ENCODE data around the gene CA5B. TPM values are rescaled to one million over a fixed set of nuclear protein-coding genes. Genes with fewer than 3 reads are reported as not detected.
"Not testable (repeated sequence)": the region's sequence is repeated elsewhere in the genome, so short reads cannot be mapped to it uniquely, and the experiment has no call there.

CA5B gene
- total RNA-seq, 1 donor from 2014 or later: 4.2 TPM

- Histone ChIP-seq H3K9me3 (ENCODE audit: control insufficient read depth in 3 of 3, low read length in 3 of 3) (no peaks in the 10 kb centered on the region), H3K4me3 (ENCODE audit: low read length in 3 of 3) (no peak overlapping the region), H3K27me3 (ENCODE audit: control insufficient read depth in 3 of 3, insufficient read depth in 3 of 3, low read length in 3 of 3) (no peaks in the 10 kb centered on the region), H3K4me1 (ENCODE audit: control insufficient read depth in 3 of 3, insufficient read depth in 3 of 3, low read length in 3 of 3) (peaks cover 3 to 8% (median 7%) of the 10 kb centered on the region in 3 donors), H3K9ac (ENCODE audit: low read depth in 1 of 3, low read length in 3 of 3) (no peak overlapping the region), H3K27ac (ENCODE audit: low read depth, low read length) (no peak overlapping the region), H3K36me3 (ENCODE audit: control insufficient read depth in 3 of 3, insufficient read depth in 3 of 3, low read length in 3 of 3) (no peaks in the 10 kb centered on the region)
Measured at GRCh38 chrX:15748841-15749240, 10.8 kb downstream of the CA5B start.

GRCh38 chrX:15749642-15750610, 11.9 kb downstream of the CA5B start:
- H3K4me3 ChIP-seq (ENCODE audit: low read length in 3 of 3): no peak overlapping the region
- no peaks in the 10 kb centered on the region for H3K36me3 ChIP-seq (ENCODE audit: control insufficient read depth in 3 of 3, insufficient read depth in 3 of 3, low read length in 3 of 3)
- H3K9ac ChIP-seq (ENCODE audit: low read depth in 1 of 3, low read length in 3 of 3): no peak overlapping the region
- peak overlapping the region; percentile 61 for H3K27ac ChIP-seq (ENCODE audit: low read depth, low read length)
- no peaks in the 10 kb centered on the region for H3K9me3 ChIP-seq (ENCODE audit: control insufficient read depth in 3 of 3, low read length in 3 of 3)
- no peaks in the 10 kb centered on the region for H3K27me3 ChIP-seq (ENCODE audit: control insufficient read depth in 3 of 3, insufficient read depth in 3 of 3, low read length in 3 of 3)
- H3K4me1 ChIP-seq (ENCODE audit: control insufficient read depth in 3 of 3, insufficient read depth in 3 of 3, low read length in 3 of 3): peaks cover 3 to 8% (median 7%) of the 10 kb centered on the region in 3 donors

GRCh38 chrX:15750611-15751154, 12.6 kb downstream of the CA5B start:
- no peaks in the 10 kb centered on the region for H3K9me3 ChIP-seq (ENCODE audit: control insufficient read depth in 3 of 3, low read length in 3 of 3)
- H3K4me1 ChIP-seq (ENCODE audit: control insufficient read depth in 3 of 3, insufficient read depth in 3 of 3, low read length in 3 of 3): peaks cover 3 to 8% (median 7%) of the 10 kb centered on the region in 3 donors
- H3K27me3 ChIP-seq (ENCODE audit: control insufficient read depth in 3 of 3, insufficient read depth in 3 of 3, low read length in 3 of 3): no peaks in the 10 kb centered on the region
- H3K9ac ChIP-seq (ENCODE audit: low read depth in 1 of 3, low read length in 3 of 3): no peak overlapping the region
- H3K36me3 ChIP-seq (ENCODE audit: control insufficient read depth in 3 of 3, insufficient read depth in 3 of 3, low read length in 3 of 3): no peaks in the 10 kb centered on the region
- H3K27ac ChIP-seq (ENCODE audit: low read depth, low read length): peak overlapping the region; percentile 61
- H3K4me3 ChIP-seq (ENCODE audit: low read length in 3 of 3): no peak overlapping the region

- no peak overlapping the region for H3K9ac ChIP-seq (ENCODE audit: low read depth in 1 of 3, low read length in 3 of 3)
- H3K27me3 ChIP-seq (ENCODE audit: control insufficient read depth in 3 of 3, insufficient read depth in 3 of 3, low read length in 3 of 3): no peaks in the 10 kb centered on the region
- peak overlapping the region; percentile 61 for H3K27ac ChIP-seq (ENCODE audit: low read depth, low read length)
- no peaks in the 10 kb centered on the region for H3K36me3 ChIP-seq (ENCODE audit: control insufficient read depth in 3 of 3, insufficient read depth in 3 of 3, low read length in 3 of 3)
- no peaks in the 10 kb centered on the region for H3K9me3 ChIP-seq (ENCODE audit: control insufficient read depth in 3 of 3, low read length in 3 of 3)
- peaks cover 3 to 8% (median 7%) of the 10 kb centered on the region in 3 donors for H3K4me1 ChIP-seq (ENCODE audit: control insufficient read depth in 3 of 3, insufficient read depth in 3 of 3, low read length in 3 of 3)
- H3K4me3 ChIP-seq (ENCODE audit: low read length in 3 of 3): no peak overlapping the region
Measured at GRCh38 chrX:15751155-15751819, 13.2 kb downstream of the CA5B start.

GRCh38 chrX:15755091-15755490, 17.0 kb downstream of the CA5B start:
- Histone ChIP-seq H3K9ac (ENCODE audit: low read depth in 1 of 3, low read length in 3 of 3) (no peak overlapping the region), H3K27ac (ENCODE audit: low read depth, low read length) (no peak overlapping the region), H3K9me3 (ENCODE audit: control insufficient read depth in 3 of 3, low read length in 3 of 3) (no peaks in the 10 kb centered on the region), H3K4me3 (ENCODE audit: low read length in 3 of 3) (no peak overlapping the region), H3K4me1 (ENCODE audit: control insufficient read depth in 3 of 3, insufficient read depth in 3 of 3, low read length in 3 of 3) (peaks cover 3 to 7% (median 5%) of the 10 kb centered on the region in 3 donors), H3K36me3 (ENCODE audit: control insufficient read depth in 3 of 3, insufficient read depth in 3 of 3, low read length in 3 of 3) (no peaks in the 10 kb centered on the region), H3K27me3 (ENCODE audit: control insufficient read depth in 3 of 3, insufficient read depth in 3 of 3, low read length in 3 of 3) (no peaks in the 10 kb centered on the region)

GRCh38 chrX:15758140-15758539, 20.1 kb downstream of the CA5B start:
- H3K9me3 ChIP-seq (ENCODE audit: control insufficient read depth in 3 of 3, low read length in 3 of 3): no peaks in the 10 kb centered on the region
- no peaks in the 10 kb centered on the region for H3K36me3 ChIP-seq (ENCODE audit: control insufficient read depth in 3 of 3, insufficient read depth in 3 of 3, low read length in 3 of 3)
- H3K9ac ChIP-seq (ENCODE audit: low read depth in 1 of 3, low read length in 3 of 3): no peak overlapping the region
- H3K27ac ChIP-seq (ENCODE audit: low read depth, low read length): no peak overlapping the region
- no peaks in the 10 kb centered on the region for H3K27me3 ChIP-seq (ENCODE audit: control insufficient read depth in 3 of 3, insufficient read depth in 3 of 3, low read length in 3 of 3)
- no peak overlapping the region for H3K4me3 ChIP-seq (ENCODE audit: low read length in 3 of 3)
- H3K4me1 ChIP-seq (ENCODE audit: control insufficient read depth in 3 of 3, insufficient read depth in 3 of 3, low read length in 3 of 3): no peaks in the 10 kb centered on the region

GRCh38 chrX:15759886-15760285, 21.8 kb downstream of the CA5B start:
- not testable (repeated sequence) for H3K9me3 ChIP-seq (ENCODE audit: control insufficient read depth in 3 of 3, low read length in 3 of 3); H3K27me3 ChIP-seq (ENCODE audit: control insufficient read depth in 3 of 3, insufficient read depth in 3 of 3, low read length in 3 of 3); H3K4me3 ChIP-seq (ENCODE audit: low read length in 3 of 3)

GRCh38 chrX:15761564-15762191, 23.6 kb downstream of the CA5B start:
- H3K4me3 ChIP-seq (ENCODE audit: low read length in 3 of 3): no peak overlapping the region
- no peaks in the 10 kb centered on the region for H3K27me3 ChIP-seq (ENCODE audit: control insufficient read depth in 3 of 3, insufficient read depth in 3 of 3, low read length in 3 of 3)
- no peak overlapping the region for H3K27ac ChIP-seq (ENCODE audit: low read depth, low read length)
- H3K9me3 ChIP-seq (ENCODE audit: control insufficient read depth in 3 of 3, low read length in 3 of 3): no peaks in the 10 kb centered on the region
- H3K4me1 ChIP-seq (ENCODE audit: control insufficient read depth in 3 of 3, insufficient read depth in 3 of 3, low read length in 3 of 3): no peaks in the 10 kb centered on the region
- no peaks in the 10 kb centered on the region for H3K36me3 ChIP-seq (ENCODE audit: control insufficient read depth in 3 of 3, insufficient read depth in 3 of 3, low read length in 3 of 3)
- no peak overlapping the region for H3K9ac ChIP-seq (ENCODE audit: low read depth in 1 of 3, low read length in 3 of 3)

More at GRCh38 chrX:15759886-15760285, 21.8 kb downstream of the CA5B start:
- not testable (repeated sequence) for H3K9ac ChIP-seq (ENCODE audit: low read depth in 1 of 3, low read length in 3 of 3); H3K27ac ChIP-seq (ENCODE audit: low read depth, low read length); H3K36me3 ChIP-seq (ENCODE audit: control insufficient read depth in 3 of 3, insufficient read depth in 3 of 3, low read length in 3 of 3); H3K4me1 ChIP-seq (ENCODE audit: control insufficient read depth in 3 of 3, insufficient read depth in 3 of 3, low read length in 3 of 3)

- H3K4me1 ChIP-seq (ENCODE audit: control insufficient read depth in 3 of 3, insufficient read depth in 3 of 3, low read length in 3 of 3): no peaks in the 10 kb centered on the region
- H3K27me3 ChIP-seq (ENCODE audit: control insufficient read depth in 3 of 3, insufficient read depth in 3 of 3, low read length in 3 of 3): no peaks in the 10 kb centered on the region
- H3K27ac ChIP-seq (ENCODE audit: low read depth, low read length): no peak overlapping the region
- H3K36me3 ChIP-seq (ENCODE audit: control insufficient read depth in 3 of 3, insufficient read depth in 3 of 3, low read length in 3 of 3): peaks cover 0 to 3% (median 0%) of the 10 kb centered on the region in 3 donors
- no peaks in the 10 kb centered on the region for H3K9me3 ChIP-seq (ENCODE audit: control insufficient read depth in 3 of 3, low read length in 3 of 3)
- no peak overlapping the region for H3K4me3 ChIP-seq (ENCODE audit: low read length in 3 of 3)
- H3K9ac ChIP-seq (ENCODE audit: low read depth in 1 of 3, low read length in 3 of 3): no peak overlapping the region
Measured at GRCh38 chrX:15769300-15769954, 31.4 kb downstream of the CA5B start.

Measured in skeletal muscle tissue (tissue), 4 donors.